ENCODE results near the gene PRKN. TPM values are rescaled to one million over a fixed set of nuclear protein-coding genes. Genes with fewer than 3 reads are reported as not detected.

The PRKN gene
- total RNA-seq, 1 donor from 2014 or later, result 5.1 TPM

DNA sequence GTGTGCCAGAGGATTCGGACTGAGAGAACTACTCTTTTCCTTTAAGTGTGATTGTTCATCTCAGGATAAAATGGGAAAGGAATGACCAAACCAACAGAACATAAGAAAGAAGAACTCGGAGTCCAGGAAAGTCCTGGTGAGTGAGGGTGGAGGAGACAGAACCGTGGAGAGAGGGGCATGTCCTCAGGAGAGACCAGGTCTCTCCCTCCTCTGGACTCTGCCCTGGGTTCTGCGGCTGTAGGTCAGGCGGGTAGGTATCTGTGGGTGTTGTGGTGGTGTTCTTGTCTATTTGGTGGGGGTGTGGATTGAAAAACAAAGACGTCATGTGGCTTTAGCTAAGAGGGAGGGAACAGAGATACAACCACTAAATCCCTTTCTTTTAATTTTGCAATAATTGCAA, 1424.6 kb downstream of the PRKN start:
- Mint-ChIP-seq H3K27ac (ENCODE audit: unreplicated experiment) (no peak overlapping the region), H3K4me1 (ENCODE audit: unreplicated experiment) (no peaks in the 10 kb centered on the region), H3K27me3 (ENCODE audit: unreplicated experiment) (peaks cover 3% of the 10 kb centered on the region), H3K36me3 (ENCODE audit: low read depth, unreplicated experiment) (peaks cover 3% of the 10 kb centered on the region), H3K9me3 (ENCODE audit: unreplicated experiment) (no peaks in the 10 kb centered on the region), H3K4me3 (ENCODE audit: unreplicated experiment) (no peak overlapping the region)
- TF ChIP-seq, protein P1, sequence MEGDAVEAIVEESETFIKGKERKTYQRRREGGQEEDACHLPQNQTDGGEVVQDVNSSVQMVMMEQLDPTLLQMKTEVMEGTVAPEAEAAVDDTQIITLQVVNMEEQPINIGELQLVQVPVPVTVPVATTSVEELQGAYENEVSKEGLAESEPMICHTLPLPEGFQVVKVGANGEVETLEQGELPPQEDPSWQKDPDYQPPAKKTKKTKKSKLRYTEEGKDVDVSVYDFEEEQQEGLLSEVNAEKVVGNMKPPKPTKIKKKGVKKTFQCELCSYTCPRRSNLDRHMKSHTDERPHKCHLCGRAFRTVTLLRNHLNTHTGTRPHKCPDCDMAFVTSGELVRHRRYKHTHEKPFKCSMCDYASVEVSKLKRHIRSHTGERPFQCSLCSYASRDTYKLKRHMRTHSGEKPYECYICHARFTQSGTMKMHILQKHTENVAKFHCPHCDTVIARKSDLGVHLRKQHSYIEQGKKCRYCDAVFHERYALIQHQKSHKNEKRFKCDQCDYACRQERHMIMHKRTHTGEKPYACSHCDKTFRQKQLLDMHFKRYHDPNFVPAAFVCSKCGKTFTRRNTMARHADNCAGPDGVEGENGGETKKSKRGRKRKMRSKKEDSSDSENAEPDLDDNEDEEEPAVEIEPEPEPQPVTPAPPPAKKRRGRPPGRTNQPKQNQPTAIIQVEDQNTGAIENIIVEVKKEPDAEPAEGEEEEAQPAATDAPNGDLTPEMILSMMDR (IDR thresholded peaks at IDR 0.05; ENCODE audit: unreplicated experiment), result no peak
- DNase-seq (ENCODE audit: low spot score), result no peak

DNA sequence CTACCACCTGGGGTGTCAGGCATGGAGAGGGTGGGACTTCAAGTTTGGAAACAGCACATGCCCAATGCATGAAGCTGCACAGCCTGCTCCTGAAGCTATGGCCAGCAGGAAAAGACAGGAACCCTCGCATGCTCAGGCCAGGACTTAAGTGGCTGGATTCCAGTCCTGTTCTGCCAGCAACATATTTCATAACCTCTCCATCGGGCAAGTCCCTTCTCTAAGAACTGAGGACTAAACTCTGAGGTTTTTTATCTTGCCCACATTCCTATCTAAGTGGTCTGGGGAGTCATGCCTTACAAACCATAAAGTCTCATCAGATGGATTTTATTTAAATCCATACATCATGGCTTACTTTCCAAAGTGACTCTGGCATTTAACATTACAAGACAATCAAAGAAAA, 1426.2 kb downstream of the PRKN start:
- TF ChIP-seq, protein P1 (IDR thresholded peaks at IDR 0.05; ENCODE audit: unreplicated experiment), result no peak
- Mint-ChIP-seq H3K4me3 (ENCODE audit: unreplicated experiment) (no peak overlapping the region), H3K36me3 (ENCODE audit: low read depth, unreplicated experiment) (peaks cover 3% of the 10 kb centered on the region), H3K9me3 (ENCODE audit: unreplicated experiment) (no peaks in the 10 kb centered on the region), H3K27ac (ENCODE audit: unreplicated experiment) (no peak overlapping the region), H3K4me1 (ENCODE audit: unreplicated experiment) (no peaks in the 10 kb centered on the region), H3K27me3 (ENCODE audit: unreplicated experiment) (peaks cover under 1% of the 10 kb centered on the region)
- DNase-seq (ENCODE audit: low spot score), result no peak

DNA sequence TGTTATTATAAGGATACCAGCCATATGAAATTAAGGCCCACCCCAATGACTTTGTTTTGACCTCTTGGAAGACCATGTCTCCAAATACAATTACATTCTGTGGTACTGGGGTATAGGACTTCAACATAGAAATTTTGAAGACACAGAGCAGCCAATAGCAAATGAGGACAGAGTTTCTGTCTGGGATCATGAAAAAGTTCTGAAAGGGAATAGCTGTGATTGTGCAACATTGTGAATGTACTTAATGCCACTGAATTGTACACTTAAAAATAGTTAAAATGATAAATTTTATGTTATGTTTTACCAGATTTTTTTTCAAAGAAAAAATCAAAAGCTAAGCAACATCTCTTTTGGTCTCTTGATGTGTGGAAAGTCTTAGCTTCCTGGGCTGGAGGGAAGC, 1426.7 kb downstream of the PRKN start:
- Mint-ChIP-seq H3K36me3 (ENCODE audit: low read depth, unreplicated experiment) (peaks cover 3% of the 10 kb centered on the region), H3K27ac (ENCODE audit: unreplicated experiment) (no peak overlapping the region), H3K9me3 (ENCODE audit: unreplicated experiment) (no peaks in the 10 kb centered on the region), H3K4me3 (ENCODE audit: unreplicated experiment) (no peak overlapping the region), H3K27me3 (ENCODE audit: unreplicated experiment) (no peaks in the 10 kb centered on the region), H3K4me1 (ENCODE audit: unreplicated experiment) (no peaks in the 10 kb centered on the region)
- no peak for DNase-seq (ENCODE audit: low spot score)
- TF ChIP-seq, protein P1 (IDR thresholded peaks at IDR 0.05; ENCODE audit: unreplicated experiment), result no peak

DNA sequence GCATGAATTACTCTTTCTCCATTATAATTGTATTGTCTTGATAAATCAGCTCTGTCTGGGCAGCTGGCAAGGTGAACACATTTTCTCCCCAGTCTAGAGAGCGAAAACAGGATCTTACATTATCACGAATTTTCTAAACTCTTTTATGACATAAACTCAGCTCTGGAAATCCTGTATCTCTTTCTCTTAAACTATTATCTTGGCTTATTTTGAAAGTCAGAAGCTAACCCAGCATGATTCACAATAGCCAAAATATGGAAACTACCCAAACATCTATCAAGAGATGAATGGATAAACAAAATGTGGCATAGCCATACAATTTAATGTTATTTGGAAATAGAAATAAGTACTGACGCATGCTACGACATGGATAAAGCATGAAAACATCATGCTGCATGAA, 1427.8 kb downstream of the PRKN start:
- TF ChIP-seq, protein P1 (IDR thresholded peaks at IDR 0.05; ENCODE audit: unreplicated experiment), result no peak
- Mint-ChIP-seq H3K27me3 (ENCODE audit: unreplicated experiment) (no peaks in the 10 kb centered on the region), H3K9me3 (ENCODE audit: unreplicated experiment) (no peaks in the 10 kb centered on the region), H3K4me3 (ENCODE audit: unreplicated experiment) (no peak overlapping the region), H3K27ac (ENCODE audit: unreplicated experiment) (no peak overlapping the region), H3K36me3 (ENCODE audit: low read depth, unreplicated experiment) (peaks cover 3% of the 10 kb centered on the region), H3K4me1 (ENCODE audit: unreplicated experiment) (no peaks in the 10 kb centered on the region)
- no peak for DNase-seq (ENCODE audit: low spot score)

Other genes with a start within 250 kb of the PRKN start
- gene PACRG, start 208 bp upstream of the PRKN start, total RNA-seq (ENCODE audit: unreplicated experiment), result 1.1 TPM